DMS 273 treated with DMSO at 0.1 percent for 48 hours (cell line): ENCODE data around the gene PGGHG.
"Not testable (repeated sequence)": the region's sequence is repeated elsewhere in the genome, so short reads cannot be mapped to it uniquely, and the experiment has no call there.

Source experiments
- DNase-seq: peaks from one replicate; lab custom pipeline; 2025; lab: John Stamatoyannopoulos, UW

The PGGHG gene

DNA sequence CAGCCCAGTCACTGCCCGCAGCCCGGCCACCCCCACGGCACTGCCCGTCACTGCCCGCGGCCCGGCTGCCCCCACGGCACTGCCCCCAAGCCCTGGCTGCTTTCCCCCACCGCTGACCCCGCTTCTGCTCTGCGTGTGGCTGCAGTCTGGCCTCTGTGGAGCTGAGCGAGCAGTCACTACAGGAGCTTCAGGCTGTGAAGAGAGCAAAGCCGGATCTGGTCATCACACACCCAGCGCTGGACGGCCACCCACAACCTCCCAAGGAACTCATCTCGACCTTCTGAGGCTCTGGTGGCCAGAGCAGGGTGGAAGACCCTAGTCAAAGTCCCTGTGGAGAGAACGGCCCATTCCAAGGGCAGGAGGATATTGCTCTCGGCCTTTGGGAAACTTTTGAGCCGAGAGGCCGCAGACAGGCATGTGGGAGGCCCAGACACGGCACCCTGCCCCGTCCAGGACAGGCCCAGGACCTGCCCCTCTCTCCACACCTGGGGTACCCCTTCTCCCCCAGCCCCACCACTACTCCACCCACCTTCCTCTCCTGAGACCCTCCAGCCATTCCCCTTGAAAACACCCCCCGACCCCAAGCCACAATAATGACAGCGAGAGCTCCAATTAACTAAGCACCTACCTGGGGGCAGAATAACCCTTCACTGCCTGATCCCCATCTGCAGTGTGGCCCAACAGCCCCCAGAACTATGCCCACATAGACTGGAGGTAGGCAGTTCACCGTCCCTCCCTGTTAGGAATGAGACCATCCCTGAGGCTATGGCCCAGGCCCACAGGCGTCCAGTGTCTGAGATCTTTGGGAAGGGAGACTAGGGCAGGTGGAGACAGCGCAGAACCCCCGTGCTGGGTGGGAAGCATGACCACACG is 3.7 kb upstream of the PGGHG start:
- DNase-seq = no peak

GRCh38 chr11:285894-286220 is 3.1 kb upstream of the PGGHG start:
- no peak for DNase-seq

- DNase-seq = not testable (repeated sequence)
Measured at GRCh38 chr11:286977-287820, 1.7 kb upstream of the PGGHG start.

- no peak for DNase-seq
Measured at GRCh38 chr11:287821-288477, 977 bp upstream of the PGGHG start.

DNA sequence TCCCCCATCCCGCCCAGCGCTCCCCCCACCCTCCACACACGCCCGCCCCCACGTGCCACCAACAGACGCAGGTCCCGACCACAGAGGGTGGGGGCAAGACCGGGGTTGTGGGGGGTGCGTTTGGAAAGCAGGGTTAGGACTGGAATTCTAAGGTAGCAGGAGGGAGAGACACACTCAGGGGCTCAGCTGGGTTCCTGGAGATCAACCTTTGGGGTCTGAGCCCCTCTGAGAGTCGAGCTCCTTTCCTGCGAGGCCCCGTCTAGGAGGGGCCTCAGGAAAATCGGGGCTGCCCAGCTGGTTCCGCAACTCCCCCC is 429 bp downstream of the PGGHG start:
- DNase-seq = no peak

DNA sequence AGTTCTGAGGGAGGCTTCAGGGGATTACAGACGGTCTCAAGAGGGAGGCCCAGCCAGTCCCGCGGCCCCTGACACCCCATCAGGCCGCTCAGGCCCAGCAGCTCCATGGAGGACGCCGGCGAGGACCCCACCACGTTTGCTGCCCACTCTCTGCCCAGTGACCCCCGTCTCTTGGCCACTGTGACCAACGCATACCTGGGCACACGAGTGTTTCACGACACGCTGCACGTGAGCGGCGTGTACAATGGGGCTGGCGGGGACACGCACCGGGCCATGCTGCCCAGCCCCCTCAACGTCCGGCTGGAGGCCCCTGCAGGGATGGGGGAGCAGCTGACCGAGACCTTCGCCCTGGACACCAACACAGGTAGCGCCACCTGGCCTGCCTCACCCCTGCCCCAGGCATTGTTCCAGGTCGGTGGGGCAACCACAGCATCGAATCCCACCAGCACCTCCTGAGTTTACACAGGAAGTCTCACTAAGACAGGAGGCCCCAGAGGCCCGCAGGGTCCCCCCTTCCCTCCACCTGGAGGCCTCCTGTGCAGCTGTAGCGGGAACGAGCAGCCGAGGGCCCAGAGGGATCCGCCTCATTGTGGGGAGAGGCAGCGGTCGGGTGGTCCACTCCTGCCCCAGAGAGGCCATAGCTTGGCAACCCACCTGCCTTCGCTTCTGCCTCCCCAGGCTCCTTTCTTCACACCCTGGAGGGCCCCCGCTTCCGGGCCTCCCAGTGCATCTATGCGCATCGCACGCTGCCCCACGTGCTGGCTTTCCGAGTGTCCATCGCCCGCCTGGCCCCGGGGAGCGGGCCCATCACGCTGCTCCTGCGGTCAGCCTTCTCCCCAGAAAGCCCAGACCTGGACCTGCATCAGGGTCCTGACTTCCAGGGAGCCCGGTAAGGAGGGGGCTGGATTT is 1.0 kb downstream of the PGGHG start:
- DNase-seq = no peak

- DNase-seq = no peak
Measured at GRCh38 chr11:290621-291231, 1.8 kb downstream of the PGGHG start.

DNA sequence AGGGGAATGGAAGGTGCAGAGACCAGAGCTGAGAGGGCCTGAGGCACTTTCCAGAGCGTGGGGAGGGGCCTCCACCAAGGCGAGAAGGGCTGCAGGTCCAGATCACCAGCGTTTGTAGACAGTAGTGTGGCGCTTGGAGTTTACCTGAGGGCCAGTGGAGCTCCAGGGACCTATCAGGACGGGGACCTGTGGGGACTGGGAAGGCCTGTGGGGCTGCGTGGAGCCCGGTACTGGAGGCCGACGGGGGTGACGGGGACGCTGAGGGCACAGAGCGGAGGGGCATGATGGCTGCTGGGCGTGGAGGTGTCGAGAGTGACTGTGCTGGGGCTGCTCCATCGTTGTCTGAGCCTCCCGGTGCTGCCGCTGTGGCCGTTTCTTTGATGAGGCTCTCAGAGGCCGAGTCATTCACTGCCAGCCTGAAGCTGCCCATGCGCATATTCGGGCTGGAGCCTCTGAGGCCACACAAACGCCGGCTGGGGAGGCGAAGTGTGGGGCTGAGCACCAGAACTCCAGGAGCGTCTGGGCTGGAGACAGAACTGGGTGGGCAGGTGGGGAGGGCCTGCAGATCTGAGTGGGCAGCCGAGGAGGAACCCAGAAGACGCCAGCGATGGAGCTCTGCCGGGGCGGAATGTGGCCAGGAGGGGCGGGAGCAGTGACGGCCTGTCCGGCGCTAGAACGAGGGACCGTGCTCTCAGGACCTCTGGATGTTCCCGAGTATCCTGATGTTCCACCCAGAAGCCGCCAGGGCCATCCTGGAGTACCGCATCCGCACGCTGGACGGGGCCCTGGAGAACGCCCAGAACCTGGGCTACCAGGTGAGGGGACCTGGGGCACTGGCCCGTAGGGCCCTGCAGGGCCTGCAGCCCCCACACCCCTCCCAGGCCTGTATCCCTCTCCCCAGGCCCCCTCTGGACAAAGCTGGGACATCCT is 2.6 kb downstream of the PGGHG start:
- no peak for DNase-seq

DNA sequence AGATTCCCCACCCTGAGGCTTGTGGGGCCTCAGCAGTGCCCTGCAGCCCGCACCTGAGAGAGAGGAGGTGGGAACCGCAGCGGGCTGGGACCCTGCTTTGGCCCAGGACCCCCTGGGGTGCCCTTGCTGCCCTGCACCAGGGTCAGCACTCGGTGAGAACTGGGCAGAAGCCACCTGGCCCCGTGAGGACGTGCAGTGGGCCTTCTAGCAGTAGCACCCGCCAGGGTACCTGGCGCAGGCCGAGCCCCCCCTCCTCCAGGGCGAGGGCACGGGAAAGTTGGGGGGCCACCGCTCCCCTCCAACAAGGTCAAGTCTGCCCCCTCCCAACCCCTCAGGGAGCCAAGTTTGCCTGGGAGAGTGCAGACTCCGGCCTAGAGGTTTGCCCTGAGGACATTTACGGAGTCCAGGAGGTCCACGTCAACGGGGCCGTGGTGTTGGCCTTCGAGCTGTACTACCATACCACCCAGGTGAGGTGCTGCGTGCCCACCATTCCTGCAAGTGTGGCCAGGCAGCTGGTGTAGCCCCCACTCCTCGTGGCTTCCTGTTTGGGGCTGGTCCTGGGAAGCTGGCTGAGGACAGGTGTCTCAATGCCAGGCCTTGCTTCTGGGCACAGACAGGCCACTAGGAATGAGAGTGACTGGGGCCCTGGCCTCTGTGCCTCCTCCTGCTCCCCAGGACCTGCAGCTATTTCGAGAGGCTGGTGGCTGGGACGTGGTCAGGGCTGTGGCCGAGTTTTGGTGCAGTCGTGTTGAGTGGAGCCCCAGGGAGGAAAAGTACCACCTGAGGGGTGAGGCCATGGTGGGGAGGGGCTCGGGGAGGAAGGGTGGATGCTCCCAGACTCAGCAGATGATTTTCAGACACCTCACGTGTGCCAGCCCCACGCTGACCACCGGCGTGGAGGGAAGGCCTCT is 3.5 kb downstream of the PGGHG start:
- no peak for DNase-seq

DNA sequence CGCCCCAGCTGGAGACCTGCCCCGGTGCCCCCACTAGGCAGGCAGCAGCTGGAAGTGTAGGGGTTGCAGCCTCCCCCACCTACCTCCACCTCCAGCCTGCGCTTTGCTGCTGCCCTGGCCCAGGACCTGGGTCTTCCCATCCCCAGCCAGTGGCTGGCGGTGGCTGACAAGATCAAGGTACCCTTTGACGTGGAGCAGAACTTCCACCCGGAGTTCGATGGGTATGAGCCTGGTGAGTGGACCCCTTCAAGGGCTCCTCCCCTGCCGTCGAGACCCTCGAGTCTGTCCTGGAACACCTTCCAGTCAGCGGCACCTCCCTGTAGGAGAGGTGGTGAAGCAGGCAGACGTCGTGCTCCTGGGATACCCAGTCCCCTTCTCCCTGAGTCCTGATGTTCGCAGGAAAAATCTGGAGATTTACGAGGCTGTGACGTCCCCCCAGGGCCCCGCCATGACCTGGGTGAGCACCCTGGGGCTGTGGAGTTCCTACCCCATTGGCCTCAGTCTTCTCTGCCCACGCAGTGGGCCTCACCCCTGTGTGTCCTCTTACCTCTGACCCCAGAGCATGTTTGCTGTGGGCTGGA is 4.4 kb downstream of the PGGHG start:
- no peak for DNase-seq

DNA sequence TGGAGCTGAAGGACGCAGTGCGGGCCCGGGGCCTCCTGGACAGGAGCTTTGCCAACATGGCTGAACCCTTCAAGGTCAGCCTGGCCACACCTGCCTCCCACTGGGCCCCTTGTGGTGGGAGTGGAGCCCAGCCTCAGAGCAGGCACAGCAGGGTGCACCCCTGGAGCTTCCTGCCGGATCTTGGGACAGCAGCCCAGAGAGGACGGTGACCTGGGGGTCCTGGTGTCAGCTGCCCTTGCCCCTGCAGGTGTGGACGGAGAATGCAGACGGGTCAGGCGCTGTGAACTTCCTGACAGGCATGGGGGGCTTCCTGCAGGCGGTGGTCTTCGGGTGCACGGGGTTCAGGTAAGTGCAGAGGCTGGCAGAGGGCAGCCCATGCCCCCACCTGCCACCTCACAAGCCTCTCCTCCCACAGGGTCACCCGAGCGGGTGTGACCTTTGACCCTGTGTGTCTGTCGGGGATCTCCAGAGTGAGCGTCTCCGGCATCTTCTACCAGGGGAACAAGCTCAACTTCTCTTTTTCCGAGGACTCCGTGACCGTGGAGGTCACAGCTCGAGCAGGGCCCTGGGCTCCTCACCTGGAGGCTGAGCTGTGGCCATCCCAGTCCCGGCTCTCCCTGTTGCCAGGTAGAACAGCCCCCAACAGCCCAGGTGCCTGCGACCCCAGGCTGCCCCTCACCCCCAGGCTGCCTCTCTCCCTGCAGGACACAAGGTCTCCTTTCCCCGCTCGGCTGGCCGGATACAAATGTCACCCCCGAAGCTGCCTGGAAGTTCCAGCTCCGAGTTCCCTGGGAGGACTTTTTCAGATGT is 5.1 kb downstream of the PGGHG start:
- DNase-seq = no peak

- DNase-seq = no peak
Measured at GRCh38 chr11:294780-295179, 5.9 kb downstream of the PGGHG start.

DNA sequence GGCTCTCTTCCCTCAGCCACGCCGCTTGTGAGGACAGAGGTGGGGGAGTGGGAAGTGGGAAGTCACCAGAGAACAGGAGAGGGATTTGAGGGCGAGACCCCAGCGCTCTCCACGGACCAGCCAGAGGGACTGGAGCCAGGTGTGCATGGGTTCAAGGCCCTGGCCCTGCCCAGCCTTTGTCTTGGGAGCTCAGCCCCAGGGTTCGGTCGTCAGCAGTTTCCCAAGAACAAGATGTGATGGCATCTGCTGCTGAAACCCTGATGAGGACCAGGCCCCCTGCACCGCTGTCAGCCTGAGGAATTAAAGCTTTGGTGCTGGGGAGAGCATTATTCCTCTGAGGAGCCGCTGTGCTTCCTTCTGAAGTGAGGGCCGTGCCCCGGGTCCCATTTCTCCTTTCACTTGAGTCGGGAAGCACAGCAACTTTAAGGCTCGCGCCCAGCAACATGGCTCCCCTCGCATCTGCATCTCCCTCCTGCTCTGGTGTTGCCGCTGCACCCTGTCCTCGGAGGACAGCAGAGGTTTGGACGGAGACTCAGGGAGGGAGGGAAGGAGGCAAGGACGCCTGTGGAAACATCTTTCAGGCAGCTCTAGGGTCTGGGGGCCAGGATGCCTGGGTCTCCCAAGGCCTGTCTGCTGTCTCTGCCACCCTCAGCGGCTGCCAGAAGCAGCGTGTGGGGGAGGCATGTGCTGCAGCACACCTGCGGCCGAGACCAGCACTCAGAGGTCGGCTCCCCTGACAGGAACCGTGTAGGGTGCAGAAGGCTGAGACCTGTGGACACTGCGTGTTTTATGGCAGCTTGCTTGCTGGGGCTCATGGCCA is 6.6 kb downstream of the PGGHG start:
- DNase-seq = no peak

DNA sequence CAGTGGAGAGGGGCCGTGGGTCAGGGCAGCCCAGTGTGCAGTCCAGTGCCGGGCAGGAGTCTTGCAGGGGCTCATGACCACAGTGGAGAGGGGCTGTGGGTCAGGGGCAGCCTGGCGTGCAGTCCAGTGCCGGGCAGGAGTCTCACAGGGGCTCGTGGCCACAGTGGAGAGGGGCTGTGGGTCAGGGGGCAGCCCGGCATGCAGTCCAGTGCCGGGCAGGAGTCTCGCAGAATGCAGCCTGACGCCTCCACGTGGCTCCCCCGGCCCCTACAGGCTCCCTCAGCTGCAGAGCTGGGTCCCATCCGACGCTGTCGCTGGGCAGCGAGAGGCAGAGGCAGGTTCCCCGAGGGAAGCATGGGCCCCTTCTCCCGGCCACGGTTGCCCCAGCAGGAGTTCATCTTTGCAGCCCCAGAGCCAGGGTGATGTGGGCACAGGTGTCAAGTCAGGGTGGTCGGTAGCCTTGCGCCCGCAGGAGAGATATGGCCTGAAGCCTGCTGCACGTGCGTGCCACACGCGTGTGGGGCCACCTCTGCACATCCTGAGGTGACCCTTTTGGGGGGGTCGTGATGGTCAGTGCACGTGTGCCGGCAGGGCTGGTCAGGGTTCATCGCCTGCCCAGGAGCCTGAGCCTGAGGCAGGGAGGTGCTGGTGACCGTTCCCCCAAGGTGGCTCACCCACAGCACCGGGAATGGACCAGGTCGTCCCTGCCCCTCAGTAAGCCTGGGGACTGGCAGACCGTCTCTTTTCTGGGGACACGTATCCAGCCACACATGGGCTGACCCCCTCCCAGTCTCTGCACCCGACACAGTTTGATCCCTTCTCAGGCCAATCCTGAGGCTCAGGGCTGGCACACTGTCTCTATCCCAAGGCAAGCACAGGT is 7.5 kb downstream of the PGGHG start:
- DNase-seq = no peak

DNA sequence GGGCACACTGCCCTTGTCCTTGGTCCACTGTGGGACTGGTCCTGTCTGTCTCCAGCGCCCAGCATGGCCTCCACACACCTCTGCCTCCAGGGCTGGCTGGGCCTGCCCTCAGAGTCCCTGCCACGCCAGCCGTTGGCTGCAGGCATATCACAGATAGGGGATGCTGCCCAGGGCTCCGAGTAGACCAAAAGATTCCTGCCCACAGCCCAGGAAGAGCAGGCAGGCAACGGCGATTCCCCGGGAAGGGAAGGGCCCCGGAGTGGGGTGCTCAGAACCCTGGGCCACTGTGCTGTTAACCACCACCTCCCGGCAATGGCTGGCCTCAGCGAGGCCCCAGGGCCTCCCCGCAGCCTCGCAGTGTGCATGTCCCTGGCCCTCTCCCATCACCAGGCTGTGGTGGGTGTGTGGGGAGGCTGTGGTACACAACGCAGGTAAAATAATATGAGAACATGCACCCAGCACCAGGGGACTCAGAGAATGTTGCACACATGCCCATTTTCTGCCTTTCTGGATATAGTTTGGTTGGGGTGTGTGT is 8.2 kb downstream of the PGGHG start:
- DNase-seq = no peak
